ENCODE measurements around the gene BARX2. TPM values are rescaled to one million over a fixed set of nuclear protein-coding genes. Genes with fewer than 3 reads are reported as not detected.

Gene BARX2
- total and polyA plus RNA-seq, 2 of the 4 experiments (the other 2 are of a cell fraction): not detected

GRCh38 chr11:129489249-129489648 is 113.6 kb downstream of the BARX2 start:
- no CpG with 5 or more reads among the region's 1 CpG for WGBS, 2 experiments (ENCODE audit: extremely low coverage in 2 of 2, insufficient read length in 1 of 2)
- Histone ChIP-seq H3K27ac (ENCODE audit: insufficient read depth, low read length) (no peak overlapping the region), H2AK5ac (ENCODE audit: low read depth, low read length) (no peak overlapping the region), H3K9me1 (ENCODE audit: insufficient read depth, low read length) (no peaks in the 10 kb centered on the region), H2BK15ac (ENCODE audit: low read depth, low read length) (no peak overlapping the region), H4K8ac (ENCODE audit: low read depth in 2 of 2, low read length in 2 of 2) (no peak overlapping the region), H4K20me1 (ENCODE audit: insufficient read depth, low read length) (no peaks in the 10 kb centered on the region), H2BK5ac (ENCODE audit: low read depth, low read length, poor library complexity, severe bottlenecking) (no peak overlapping the region), H3K4me3 (ENCODE audit: insufficient read depth, low read depth, low read length) (no peak overlapping the region), H3K9ac (ENCODE audit: low read depth, low read length) (no peak overlapping the region), H2AFZ (replicated peaks; ENCODE audit: low read length, poor library complexity) (no peak overlapping the region), H3K56ac (ENCODE audit: extremely low read depth, insufficient read depth, low read length) (no peak overlapping the region), H4K5ac (ENCODE audit: low read depth, low read length) (no peak overlapping the region), H2AK9ac (replicated peaks; ENCODE audit: low read depth, low read length, poor library complexity) (no peak overlapping the region), H3K27me3 (ENCODE audit: control insufficient read depth, insufficient read depth, low read length) (no peaks in the 10 kb centered on the region), H2BK20ac (ENCODE audit: low read depth, low read length) (no peak overlapping the region), H3K4me1 (ENCODE audit: control insufficient read depth, insufficient read depth, low read length) (no peaks in the 10 kb centered on the region), H3K79me1 (ENCODE audit: low read depth in 1 of 2, low read length in 2 of 2) (no peaks in the 10 kb centered on the region), H3K4ac (ENCODE audit: low read depth, low read length) (no peak overlapping the region), H3K4me2 (ENCODE audit: low read depth, low read length) (no peak overlapping the region), H3K9me3 (ENCODE audit: control insufficient read depth, insufficient read depth, low read length) (peaks cover 7% of the 10 kb centered on the region), H3K14ac (replicated peaks; ENCODE audit: low read depth, low read length) (no peak overlapping the region), H4K91ac (ENCODE audit: insufficient read depth, low read depth, low read length) (no peak overlapping the region), H3K36me3 (ENCODE audit: control insufficient read depth, insufficient read depth, low read length) (no peaks in the 10 kb centered on the region), H3K23ac (ENCODE audit: low read depth, low read length) (no peak overlapping the region), H2BK120ac (ENCODE audit: low read depth, low read length) (no peak overlapping the region), H3K18ac (ENCODE audit: low read depth, low read length) (no peak overlapping the region)
- DNase-seq (no peak), ATAC-seq (ENCODE audit: low read depth) (no peak)
- ChIA-PET CTCF (no interaction called here), POLR2A (ENCODE audit: unreplicated experiment) (no interaction called here)
- dilution Hi-C loops (cut with HindIII; ENCODE audit: low sequenced_read_pairs, unreplicated experiment): no loop called here
- no peak for TF ChIP-seq MAZ (IDR thresholded peaks at IDR 0.05; ENCODE audit: borderline replicate concordance, low read depth, low read length)
- TF ChIP-seq MXI1 (IDR thresholded peaks at IDR 0.05; ENCODE audit: borderline replicate concordance, low read depth, low read length): no peak
- no peak for TF ChIP-seq USF2 (IDR thresholded peaks at IDR 0.05; ENCODE audit: low read depth, low read length)
- no peak for TF ChIP-seq SMC3 (IDR thresholded peaks at IDR 0.05; ENCODE audit: low read depth, low read length)
- no peak for TF ChIP-seq CTCF (conservative IDR thresholded peaks at IDR 0.05; ENCODE audit: low read depth, low read length)
- no peak for TF ChIP-seq CEBPB (IDR thresholded peaks at IDR 0.05; ENCODE audit: low read depth, low read length)
- no peak for TF ChIP-seq ELK1 (IDR thresholded peaks at IDR 0.05; ENCODE audit: borderline replicate concordance, low read depth, low read length)
- no peak for TF ChIP-seq RFX5 (IDR thresholded peaks at IDR 0.05; ENCODE audit: low read depth, low read length)
- TF ChIP-seq MAFK (IDR thresholded peaks at IDR 0.05; ENCODE audit: low read depth, low read length): no peak
- no peak for TF ChIP-seq FOS (IDR thresholded peaks at IDR 0.05; ENCODE audit: low read depth, low read length)
- no peak for TF ChIP-seq RCOR1 (IDR thresholded peaks at IDR 0.05; ENCODE audit: insufficient replicate concordance, low read length)
- no peak for TF ChIP-seq BHLHE40 (IDR thresholded peaks at IDR 0.05; ENCODE audit: low read depth, low read length)
- TF ChIP-seq CHD1 (IDR thresholded peaks at IDR 0.05; ENCODE audit: low read depth, low read length): no peak
- no peak for TF ChIP-seq POLR2A (IDR thresholded peaks at IDR 0.05; ENCODE audit: low read depth, low read length)
- no peak for TF ChIP-seq NFE2L2 (IDR thresholded peaks at IDR 0.05; ENCODE audit: low read depth, low read length)
- in situ Hi-C loops (cut with MboI; ENCODE audit: low sequenced_read_pairs): no loop called here
- no TSS peak for BruUV-seq (replicated peaks)
- intact Hi-C loops (cut with micrococcal nuclease): no loop called here

Measured in IMR-90 (cell line).